SU-DHL-6 (cell line): ENCODE results near the gene MOCOS.

ENCODE experiments used
- H2AFZ ChIP-seq: fragments of 200-600 bp; sonication (generic); 2 replicates; pipeline ENCODE4 v1.6.1; 2014; ENCODE audit warnings: low read depth, mild to moderate bottlenecking, moderate library complexity, mixed read lengths, antibody characterized with exemption, low read length; ENCODE audit not compliant: severe bottlenecking
- H3F3A ChIP-seq: fragments of 200-600 bp; shearing (Covaris generic); 2 replicates; pipeline ENCODE4 v1.6.0; 2016; ENCODE audit warnings: antibody characterized with exemption, mild to moderate bottlenecking; ENCODE audit not compliant: insufficient read depth
- H3K27ac ChIP-seq: fragments of 200-600 bp; sonication (generic); 2 replicates; pipeline ENCODE4 v1.5.1; 2016; ENCODE audit warnings: low read depth, mild to moderate bottlenecking, low read length, moderate library complexity, mixed read lengths
- H3K27me3 ChIP-seq: fragments of 200-600 bp; sonication (generic), shearing (Covaris generic); 2 replicates; pipeline ENCODE4 v1.6.0; 2014; ENCODE audit warnings: mild to moderate bottlenecking, low read length
- H3K36me3 ChIP-seq: fragments of 200-600 bp; sonication (generic); 2 replicates; pipeline ENCODE4 v1.6.1; 2014; ENCODE audit warnings: mild to moderate bottlenecking, low read length, mixed read lengths
- H3K4me2 ChIP-seq: fragments of 300-600, 200-600 bp; shearing (Covaris generic), sonication (generic); 2 replicates; pipeline ENCODE4 v1.6.0; 2014; ENCODE audit warnings: low read length, low read depth, mild to moderate bottlenecking; ENCODE audit not compliant: poor library complexity, severe bottlenecking
- H3K4me3 ChIP-seq: fragments of 200-600 bp; sonication (generic); 2 replicates; pipeline ENCODE4 v1.5.1; 2014; ENCODE audit warnings: antibody characterized with exemption, low read length, mild to moderate bottlenecking, mixed read lengths; ENCODE audit not compliant: insufficient read depth, poor library complexity, severe bottlenecking
- H3K79me2 ChIP-seq: fragments of 200-600 bp; sonication (generic); 2 replicates; pipeline ENCODE4 v1.6.1; 2014; ENCODE audit warnings: mild to moderate bottlenecking, low read length, moderate library complexity; ENCODE audit not compliant: insufficient read depth
- H3K9ac ChIP-seq: fragments of 200-600 bp; sonication (generic); 2 replicates; pipeline ENCODE4 v1.7.0; 2014; ENCODE audit warnings: mild to moderate bottlenecking, low read length
- H3K9me2 ChIP-seq: fragments of 200-600 bp; sonication (generic); replicated peaks from 2 replicates; pipeline ENCODE4 v1.6.1; 2014; ENCODE audit warnings: low read length; ENCODE audit not compliant: insufficient read depth
- H3K9me3 ChIP-seq: fragments of 200-600 bp; sonication (generic); 2 replicates; pipeline ENCODE4 v1.6.1; 2014; ENCODE audit warnings: low read length, mixed read lengths; ENCODE audit not compliant: insufficient read depth
- H4K20me1 ChIP-seq: fragments of 200-600 bp; sonication (generic); 2 replicates; pipeline ENCODE4 v1.6.1; 2014; ENCODE audit warnings: low read depth, mild to moderate bottlenecking, antibody characterized with exemption, low read length, moderate library complexity, mixed read lengths
- CTCF ChIP-seq: fragments of 200-600 bp; sonication (generic); IDR thresholded peaks from one replicate; pipeline ENCODE4 v1.5.1; 2017; ENCODE audit warnings: antibody characterized with exemption, mild to moderate bottlenecking, low read length, moderate library complexity; ENCODE audit not compliant: insufficient read depth, poor library complexity, severe bottlenecking
- EZH2phosphoT487 ChIP-seq: fragments of 200-600 bp; sonication (generic), shearing (Covaris generic); conservative IDR thresholded peaks from 2 replicates; pipeline ENCODE4 v1.6.1; 2018; ENCODE audit warnings: mild to moderate bottlenecking, antibody characterized with exemption, low read length, moderate library complexity, mixed read lengths

Gene MOCOS

GRCh38 chr18:36316246-36316645 lies 128.9 kb downstream of the MOCOS start:
- Histone ChIP-seq H3K79me2 (no peaks in the 10 kb centered on the region), H4K20me1 (no peaks in the 10 kb centered on the region), H2AFZ (no peak overlapping the region), H3K27ac (no peak overlapping the region), H3K4me3 (no peak overlapping the region), H3F3A (no peaks in the 10 kb centered on the region), H3K4me2 (no peak overlapping the region), H3K9me3 (no peaks in the 10 kb centered on the region), H3K27me3 (0 out of 2 replicates have a peak, but pooled peaks cover 4% of the 10 kb centered on the region), H3K9ac (no peak overlapping the region), H3K9me2 (no peaks in the 10 kb centered on the region), H3K36me3 (no peaks in the 10 kb centered on the region)
- TF ChIP-seq CTCF (no peak), EZH2phosphoT487 (no peak)
